ENCODE data around the gene ZNF497.

- no peak for TF ChIP-seq RARB (CRISPR knock-in tag; IDR thresholded peaks at IDR 0.05)
- no peak for TF ChIP-seq CREB5 (CRISPR knock-in tag; IDR thresholded peaks at IDR 0.05; ENCODE audit: low read depth)
- TF ChIP-seq ZFP30 (CRISPR knock-in tag; IDR thresholded peaks at IDR 0.05): no peak
- TF ChIP-seq, protein P1, sequence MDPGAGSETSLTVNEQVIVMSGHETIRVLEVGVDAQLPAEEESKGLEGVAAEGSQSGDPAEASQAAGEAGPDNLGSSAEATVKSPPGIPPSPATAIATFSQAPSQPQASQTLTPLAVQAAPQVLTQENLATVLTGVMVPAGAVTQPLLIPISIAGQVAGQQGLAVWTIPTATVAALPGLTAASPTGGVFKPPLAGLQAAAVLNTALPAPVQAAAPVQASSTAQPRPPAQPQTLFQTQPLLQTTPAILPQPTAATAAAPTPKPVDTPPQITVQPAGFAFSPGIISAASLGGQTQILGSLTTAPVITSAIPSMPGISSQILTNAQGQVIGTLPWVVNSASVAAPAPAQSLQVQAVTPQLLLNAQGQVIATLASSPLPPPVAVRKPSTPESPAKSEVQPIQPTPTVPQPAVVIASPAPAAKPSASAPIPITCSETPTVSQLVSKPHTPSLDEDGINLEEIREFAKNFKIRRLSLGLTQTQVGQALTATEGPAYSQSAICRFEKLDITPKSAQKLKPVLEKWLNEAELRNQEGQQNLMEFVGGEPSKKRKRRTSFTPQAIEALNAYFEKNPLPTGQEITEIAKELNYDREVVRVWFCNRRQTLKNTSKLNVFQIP (CRISPR knock-in tag; IDR thresholded peaks at IDR 0.05; ENCODE audit: borderline replicate concordance, low read depth): no peak
- TF ChIP-seq ARNTL (CRISPR knock-in tag; IDR thresholded peaks at IDR 0.05; ENCODE audit: borderline replicate concordance, low read depth): no peak
- no peak for TF ChIP-seq SNAI2 (CRISPR knock-in tag; IDR thresholded peaks at IDR 0.05)
- TF ChIP-seq, protein P2, sequence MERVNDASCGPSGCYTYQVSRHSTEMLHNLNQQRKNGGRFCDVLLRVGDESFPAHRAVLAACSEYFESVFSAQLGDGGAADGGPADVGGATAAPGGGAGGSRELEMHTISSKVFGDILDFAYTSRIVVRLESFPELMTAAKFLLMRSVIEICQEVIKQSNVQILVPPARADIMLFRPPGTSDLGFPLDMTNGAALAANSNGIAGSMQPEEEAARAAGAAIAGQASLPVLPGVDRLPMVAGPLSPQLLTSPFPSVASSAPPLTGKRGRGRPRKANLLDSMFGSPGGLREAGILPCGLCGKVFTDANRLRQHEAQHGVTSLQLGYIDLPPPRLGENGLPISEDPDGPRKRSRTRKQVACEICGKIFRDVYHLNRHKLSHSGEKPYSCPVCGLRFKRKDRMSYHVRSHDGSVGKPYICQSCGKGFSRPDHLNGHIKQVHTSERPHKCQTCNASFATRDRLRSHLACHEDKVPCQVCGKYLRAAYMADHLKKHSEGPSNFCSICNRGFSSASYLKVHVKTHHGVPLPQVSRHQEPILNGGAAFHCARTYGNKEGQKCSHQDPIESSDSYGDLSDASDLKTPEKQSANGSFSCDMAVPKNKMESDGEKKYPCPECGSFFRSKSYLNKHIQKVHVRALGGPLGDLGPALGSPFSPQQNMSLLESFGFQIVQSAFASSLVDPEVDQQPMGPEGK (CRISPR knock-in tag; IDR thresholded peaks at IDR 0.05; ENCODE audit: borderline replicate concordance): no peak
- TF ChIP-seq TCF4 (CRISPR knock-in tag; IDR thresholded peaks at IDR 0.05; ENCODE audit: borderline replicate concordance): no peak
- no peak for TF ChIP-seq OSR1 (CRISPR knock-in tag; IDR thresholded peaks at IDR 0.05)
- TF ChIP-seq ZFP3 (CRISPR knock-in tag; IDR thresholded peaks at IDR 0.05): no peak
- no peak for TF ChIP-seq BACH2 (CRISPR knock-in tag; IDR thresholded peaks at IDR 0.05; ENCODE audit: borderline replicate concordance)
Measured at GRCh38 chr19:58379246-58379645, 16.7 kb upstream of the ZNF497 start.

Measured in SK-N-SH treated with all-trans-retinoic acid at 6 μM for 48 hours (cell line).